Brain pericyte (primary cell): ENCODE measurements around the gene C11orf42.
A peak's percentile ranks its signal among the peaks of the same experiment; 100 is the strongest.
"Not testable (repeated sequence)": the region's sequence is repeated elsewhere in the genome, so short reads cannot be mapped to it uniquely, and the experiment has no call there.

Source experiments
- DNase-seq: peaks from one replicate; pipeline ENCODE4 v3.0.0-alpha.2; 2012; ENCODE audit warnings: low read depth, low spot score

C11orf42 gene

DNA sequence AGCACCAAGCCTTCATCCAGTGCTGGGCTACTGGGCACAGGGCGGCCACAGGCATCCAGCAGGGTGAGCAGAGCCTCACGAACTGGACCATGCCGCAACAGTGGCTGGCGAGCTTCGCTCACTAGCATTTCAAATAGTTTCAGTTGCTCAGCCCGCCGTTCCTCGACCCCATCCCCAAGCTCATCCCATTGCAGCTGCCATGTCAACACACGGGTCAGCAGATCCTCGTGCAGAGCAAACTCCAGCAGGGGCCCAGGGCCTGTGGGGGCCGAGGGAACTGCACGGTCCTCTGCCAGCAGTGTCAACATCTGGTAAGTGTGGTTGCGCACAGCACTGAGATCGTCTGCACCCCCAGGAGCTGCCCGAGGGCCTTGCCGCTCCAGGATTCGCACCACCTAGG, 18.5 kb downstream of the C11orf42 start:
- no peak for DNase-seq

DNA sequence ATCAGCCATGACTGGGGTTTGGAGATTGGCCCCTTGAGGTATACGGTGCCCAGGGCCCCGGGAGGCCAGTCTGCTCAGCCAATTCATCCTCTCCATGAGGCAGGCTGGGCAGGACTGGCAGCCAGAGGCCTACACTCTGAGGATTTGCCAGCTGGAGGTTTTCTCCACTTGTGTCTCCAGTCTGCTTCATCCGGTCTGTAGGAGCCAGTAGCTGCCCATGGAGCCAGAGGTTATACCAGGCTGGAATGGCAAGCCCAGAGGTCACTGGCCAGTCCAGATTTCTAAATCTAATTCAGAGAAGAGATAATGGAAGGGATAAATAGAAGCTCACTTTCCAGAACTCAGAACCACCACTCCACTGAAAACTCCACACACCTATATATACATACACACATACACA, 19.1 kb downstream of the C11orf42 start:
- DNase-seq = no peak

DNA sequence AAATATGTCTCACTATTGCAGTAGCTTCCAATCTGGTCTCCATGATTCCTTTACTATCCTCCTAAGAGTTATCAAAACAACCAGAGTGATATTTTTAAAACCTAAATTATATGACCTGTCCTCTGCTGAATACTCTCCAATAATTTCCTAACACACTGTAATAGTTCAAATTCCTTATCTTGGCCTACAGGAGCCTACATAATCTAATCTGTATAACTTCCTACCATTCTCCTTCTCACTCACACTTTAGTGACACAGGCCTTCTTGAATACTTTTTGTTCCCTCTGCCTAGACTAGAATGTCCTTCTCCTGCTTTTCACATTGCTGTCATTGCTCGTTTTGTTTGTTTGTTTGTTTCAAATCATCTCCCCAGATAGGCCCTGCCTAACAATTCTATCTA, 19.7 kb downstream of the C11orf42 start:
- no peak for DNase-seq

DNA sequence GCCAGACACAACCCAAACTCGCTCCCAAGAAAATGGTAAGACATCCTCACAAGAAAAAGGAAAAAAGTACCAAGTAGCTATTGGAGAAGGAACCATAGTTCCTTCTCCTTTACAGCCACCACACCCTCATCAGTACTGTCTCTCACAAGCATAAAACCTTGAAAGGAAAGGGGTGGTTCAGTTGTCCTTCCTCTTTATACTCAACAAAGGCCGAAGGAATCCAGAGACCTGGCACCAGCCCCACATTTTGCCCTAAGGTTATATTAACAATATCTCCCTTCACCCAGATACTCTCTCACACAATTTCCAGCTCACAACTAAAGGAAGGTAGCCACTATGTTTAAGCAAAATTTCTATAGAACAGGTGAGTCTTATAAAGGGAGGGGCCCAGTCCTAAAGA, 20.5 kb downstream of the C11orf42 start:
- no peak for DNase-seq

DNA sequence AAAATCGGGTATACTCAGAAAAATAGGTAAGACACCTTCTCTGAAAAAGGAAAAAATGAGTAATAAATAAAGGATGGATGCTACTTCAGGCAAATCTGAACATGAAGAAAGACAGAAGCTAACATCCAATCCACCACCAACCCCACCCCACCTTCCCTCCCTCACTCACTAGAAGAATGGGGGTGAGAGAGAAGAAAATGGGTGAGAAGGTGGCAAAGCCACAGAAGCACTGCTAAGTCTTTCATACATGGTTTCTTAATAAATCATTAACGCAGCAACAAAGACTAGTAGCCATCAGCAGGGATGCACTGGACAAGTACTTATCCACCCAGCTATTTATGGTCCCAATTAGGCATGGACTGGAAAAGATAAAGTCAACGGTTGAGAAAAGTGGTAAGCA, 23.2 kb downstream of the C11orf42 start:
- no peak for DNase-seq

DNA sequence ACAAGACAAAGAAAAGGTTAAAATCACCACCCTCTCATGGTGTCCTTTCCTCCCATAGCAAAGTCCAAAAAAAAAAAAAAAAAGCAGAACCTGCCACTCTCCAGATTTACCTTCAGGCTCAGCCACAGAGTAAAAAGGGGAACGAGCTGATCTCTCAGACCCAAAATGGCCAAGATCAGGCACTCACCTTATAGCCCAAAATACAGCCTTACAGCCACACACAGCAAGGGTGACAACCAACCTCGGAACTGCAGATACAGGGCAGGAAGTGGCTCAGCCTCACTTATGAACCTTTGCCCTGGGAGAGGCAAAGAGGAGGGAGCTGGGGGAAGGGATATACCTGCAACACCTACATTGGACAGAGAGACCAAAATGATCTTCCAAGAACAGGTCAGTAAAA, 24.6 kb downstream of the C11orf42 start:
- no peak for DNase-seq

DNA sequence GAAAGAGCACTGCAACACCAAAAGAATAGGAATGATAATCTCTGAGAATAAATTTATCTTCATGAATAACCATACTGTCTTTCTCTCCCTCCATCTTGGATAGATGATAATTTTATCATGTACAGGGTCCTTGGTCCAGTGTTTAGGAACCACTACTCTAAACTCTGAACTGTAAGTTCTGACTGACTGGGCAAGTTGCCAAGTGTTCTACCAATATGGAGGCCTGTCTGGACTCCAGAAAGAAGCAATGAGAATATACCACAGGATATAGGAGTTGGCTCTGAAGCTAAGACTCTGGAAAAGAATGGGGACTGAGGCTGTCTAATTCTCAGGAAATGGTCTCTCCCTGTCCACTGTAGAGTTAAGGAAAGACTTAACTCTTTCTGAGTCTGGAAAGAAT, 27.5 kb downstream of the C11orf42 start:
- DNase-seq = no peak

DNA sequence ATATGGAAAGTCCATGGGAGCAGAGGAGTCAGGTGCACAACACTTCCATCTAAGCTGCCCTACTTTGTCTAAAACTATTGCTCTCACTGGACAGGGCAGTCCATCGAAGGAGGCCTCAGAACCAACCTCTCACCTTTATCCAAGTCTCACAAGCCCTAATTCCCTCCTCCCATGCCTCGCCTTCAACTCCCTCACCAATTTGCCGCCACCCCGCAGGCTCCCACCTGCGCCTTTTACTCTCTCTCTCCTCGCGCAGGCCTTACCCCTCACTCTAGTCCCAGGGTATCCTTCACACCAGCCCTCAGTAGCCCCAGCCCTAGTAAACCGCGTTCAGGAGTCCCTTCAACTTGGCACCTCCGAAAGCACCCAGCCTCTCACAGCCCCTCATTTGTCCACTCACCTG, 28.6 kb downstream of the C11orf42 start:
- no peak for DNase-seq

DNA sequence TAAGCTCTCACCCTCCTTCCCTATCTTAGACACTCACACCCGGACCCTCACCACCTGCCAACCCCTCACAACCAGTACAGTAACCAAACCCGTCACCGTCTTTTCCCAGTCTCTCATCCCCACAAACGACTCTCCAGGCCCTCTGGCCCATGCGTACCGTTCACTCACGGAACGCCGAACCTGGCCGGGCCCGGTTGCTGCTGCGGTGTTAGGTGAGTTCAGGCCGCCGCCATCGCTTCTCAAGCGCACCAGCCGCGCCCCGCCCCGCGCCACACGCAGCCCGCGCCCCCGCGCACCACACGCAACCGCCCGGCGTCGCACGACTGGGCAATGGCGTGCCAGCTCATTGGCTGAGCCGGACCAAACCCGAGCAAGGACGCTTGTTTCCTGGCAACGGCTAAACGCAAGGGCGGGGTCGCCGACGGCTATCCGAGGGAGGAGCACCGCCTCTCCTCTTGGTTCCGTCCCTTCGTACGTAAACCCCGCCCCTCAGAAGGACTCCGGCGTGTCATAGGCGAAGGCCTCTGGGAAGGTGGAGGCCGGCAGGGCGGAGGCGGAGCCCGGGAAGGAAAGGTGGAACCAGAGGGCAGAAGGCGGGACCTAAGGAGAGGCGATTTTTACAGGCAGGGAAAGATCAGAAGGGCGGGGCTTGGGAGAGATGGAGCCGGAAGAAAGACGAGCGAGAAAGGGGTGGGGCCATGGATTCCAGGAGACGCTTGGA, 29.2 kb downstream of the C11orf42 start, which contains the start of gene FHIP1B:
FHIP1B (minus strand) TSS at position 250 of the 721 bp plus-strand sequence. CDS start 10,120 bp downstream, outside the sequence.
- DNase-seq = peak; percentile 99

DNA sequence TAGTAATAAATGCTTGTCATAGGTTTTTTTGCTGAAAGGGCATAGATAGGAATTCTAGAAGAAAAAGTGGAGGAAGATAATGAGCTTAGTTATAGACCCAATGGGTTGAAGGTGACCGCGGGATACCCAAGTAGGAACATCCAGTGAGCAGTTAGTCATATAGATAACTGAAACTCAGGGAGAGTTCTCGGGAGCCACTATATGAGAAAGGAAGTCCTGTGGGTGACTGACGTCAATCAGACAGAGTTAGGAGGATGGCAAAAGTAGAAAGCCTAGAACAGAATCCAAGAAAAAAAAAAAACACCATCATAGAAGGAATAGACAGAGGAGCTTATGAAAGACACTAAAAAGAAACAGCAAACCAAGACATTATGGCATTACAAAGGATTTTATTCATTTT, 31.9 kb downstream of the C11orf42 start:
- no peak for DNase-seq

DNA sequence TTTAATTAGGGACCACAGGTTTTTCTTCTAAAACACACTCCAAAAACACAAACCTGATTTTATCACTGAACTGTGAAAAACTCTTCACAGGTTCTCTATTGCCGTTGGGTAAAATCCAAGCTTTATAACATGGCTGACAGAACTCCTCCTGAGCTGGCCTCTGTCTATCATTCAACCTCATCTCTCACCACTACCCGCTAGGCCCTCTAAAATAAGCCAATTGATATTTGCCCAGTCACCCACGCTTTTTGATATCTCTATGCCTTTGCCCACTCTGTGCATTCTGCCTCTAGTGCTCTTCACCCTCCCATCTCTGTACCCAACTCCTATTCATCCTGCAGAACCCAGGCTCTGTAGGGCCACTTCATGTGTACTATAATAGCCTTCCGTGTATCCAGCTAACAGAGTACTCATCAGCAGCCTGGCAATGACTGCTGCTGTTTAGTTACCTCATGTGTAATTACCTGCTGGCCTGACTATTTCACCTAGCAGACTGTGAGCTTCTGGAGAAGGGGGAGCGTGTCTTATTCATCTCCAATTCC, 32.5 kb downstream of the C11orf42 start:
- no peak for DNase-seq

DNA sequence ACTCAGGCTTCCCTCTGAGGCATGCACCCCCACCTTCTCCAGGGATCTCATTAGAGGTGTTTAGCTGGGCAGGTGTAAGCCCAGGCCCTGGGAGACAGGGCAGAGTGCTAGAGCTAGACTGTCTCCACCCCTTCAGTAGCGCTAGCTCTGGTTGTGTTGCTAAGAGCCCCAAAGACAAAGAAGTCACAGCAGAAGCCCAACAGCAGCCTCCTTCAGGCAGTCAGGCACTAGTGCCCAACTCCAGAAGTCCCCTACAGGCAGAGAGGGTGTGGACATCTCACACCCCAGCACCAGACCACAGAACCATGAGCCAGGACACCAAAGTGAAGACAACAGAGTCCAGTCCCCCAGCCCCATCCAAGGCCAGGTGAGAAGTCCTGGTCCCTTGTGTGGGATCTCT, 33.5 kb downstream of the C11orf42 start, which contains the start of gene CNGA4:
CNGA4 (plus strand) TSS at position 188 of the 400 bp plus-strand sequence; CDS start at position 306, 118 bp downstream.
- no peak for DNase-seq

DNA sequence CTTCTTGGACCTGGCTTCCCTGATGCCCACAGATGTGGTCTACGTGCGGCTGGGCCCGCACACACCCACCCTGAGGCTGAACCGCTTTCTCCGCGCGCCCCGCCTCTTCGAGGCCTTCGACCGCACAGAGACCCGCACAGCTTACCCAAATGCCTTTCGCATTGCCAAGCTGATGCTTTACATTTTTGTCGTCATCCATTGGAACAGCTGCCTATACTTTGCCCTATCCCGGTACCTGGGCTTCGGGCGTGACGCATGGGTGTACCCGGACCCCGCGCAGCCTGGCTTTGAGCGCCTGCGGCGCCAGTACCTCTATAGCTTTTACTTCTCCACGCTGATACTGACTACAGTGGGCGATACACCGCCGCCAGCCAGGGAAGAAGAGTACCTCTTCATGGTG, 34.8 kb downstream of the C11orf42 start:
- no peak for DNase-seq

DNA sequence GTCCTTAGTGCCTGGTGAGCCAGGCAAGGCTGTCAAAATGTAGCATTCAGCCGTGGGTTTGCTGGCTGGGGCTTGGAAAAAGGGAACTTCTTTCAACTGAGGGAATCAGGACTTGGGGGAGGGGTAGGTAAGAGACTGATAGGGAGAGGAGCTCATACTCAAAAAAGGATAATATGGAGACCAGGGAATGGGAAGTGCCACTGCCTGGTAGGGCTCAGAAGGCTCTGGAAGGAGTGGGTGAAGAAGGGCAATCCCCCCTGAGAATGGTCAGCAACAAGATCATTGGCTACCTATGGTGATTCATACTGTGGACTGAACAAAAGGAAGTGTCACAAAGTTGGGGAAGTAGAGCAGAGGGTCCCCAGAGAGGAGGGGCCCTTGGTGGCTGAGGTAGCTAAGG, 35.4 kb downstream of the C11orf42 start:
- DNase-seq = no peak

DNA sequence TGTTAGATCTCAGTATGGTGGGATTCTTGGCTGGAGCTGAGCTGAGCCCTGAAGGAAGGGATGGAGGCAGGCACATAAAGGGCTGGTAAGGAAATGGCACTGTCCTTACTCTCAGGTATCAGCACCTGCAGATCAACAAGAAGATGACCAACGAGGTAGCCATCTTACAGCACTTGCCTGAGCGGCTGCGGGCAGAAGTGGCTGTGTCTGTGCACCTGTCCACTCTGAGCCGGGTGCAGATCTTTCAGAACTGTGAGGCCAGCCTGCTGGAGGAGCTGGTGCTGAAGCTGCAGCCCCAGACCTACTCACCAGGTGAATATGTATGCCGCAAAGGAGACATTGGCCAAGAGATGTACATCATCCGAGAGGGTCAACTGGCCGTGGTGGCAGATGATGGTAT, 36.0 kb downstream of the C11orf42 start:
- DNase-seq = no peak

DNA sequence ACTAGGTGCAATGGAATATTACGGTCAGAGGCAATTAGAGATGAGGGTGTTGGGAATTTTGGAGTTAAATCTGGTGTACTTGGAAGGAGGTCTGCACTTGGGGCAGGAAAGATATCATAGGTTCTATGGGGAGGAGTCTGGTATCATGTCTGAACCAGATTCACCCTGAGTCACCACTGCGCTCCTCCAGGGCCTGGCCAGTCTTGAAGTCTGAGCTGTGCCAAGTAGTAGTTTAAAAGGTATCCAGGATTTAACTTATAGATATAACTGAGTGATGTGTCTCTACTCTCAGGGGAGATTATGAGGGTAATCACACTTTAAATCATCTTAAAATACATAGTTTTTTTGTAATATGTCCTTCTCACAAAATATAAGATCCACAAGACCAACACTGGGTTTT, 40.2 kb downstream of the C11orf42 start:
- no peak for DNase-seq

DNA sequence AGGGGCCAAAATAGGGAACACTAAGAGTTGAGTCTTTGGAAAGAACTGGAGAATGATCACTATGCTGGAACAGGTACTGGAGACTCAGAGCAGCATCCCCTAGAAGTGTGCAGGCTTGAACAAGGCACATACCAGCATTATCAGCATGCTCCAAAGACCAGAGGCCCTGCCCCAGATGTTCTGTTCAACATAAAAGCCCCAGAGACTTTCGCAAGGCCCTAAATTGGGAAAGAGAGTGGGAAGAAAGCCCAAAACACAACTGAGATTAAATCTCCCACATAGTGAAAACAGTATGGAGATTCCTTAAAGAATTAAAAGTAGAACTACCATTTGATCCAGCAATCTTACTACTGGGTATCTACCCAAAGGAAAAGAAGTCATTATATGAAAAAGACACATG, 42.9 kb downstream of the C11orf42 start:
- no peak for DNase-seq

DNA sequence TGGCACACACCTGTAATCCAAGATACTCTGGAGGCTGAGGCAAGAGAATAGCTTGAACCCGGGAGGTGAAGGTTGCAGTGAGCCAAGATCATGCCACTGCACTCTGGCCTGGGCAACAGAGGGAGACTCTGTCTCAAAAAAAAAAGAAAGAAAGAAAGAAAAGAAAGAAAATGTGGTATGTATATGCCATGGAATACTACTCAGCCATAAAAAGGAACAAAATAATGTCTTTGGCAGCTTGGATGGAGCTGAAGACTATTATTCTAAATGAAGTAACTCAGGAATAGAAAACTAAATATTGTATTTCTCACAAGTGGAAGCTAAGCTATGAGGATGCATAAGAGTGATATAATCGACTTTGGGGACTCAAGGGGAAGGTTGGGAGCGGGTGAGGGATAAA, 43.5 kb downstream of the C11orf42 start:
- not testable (repeated sequence) for DNase-seq

DNA sequence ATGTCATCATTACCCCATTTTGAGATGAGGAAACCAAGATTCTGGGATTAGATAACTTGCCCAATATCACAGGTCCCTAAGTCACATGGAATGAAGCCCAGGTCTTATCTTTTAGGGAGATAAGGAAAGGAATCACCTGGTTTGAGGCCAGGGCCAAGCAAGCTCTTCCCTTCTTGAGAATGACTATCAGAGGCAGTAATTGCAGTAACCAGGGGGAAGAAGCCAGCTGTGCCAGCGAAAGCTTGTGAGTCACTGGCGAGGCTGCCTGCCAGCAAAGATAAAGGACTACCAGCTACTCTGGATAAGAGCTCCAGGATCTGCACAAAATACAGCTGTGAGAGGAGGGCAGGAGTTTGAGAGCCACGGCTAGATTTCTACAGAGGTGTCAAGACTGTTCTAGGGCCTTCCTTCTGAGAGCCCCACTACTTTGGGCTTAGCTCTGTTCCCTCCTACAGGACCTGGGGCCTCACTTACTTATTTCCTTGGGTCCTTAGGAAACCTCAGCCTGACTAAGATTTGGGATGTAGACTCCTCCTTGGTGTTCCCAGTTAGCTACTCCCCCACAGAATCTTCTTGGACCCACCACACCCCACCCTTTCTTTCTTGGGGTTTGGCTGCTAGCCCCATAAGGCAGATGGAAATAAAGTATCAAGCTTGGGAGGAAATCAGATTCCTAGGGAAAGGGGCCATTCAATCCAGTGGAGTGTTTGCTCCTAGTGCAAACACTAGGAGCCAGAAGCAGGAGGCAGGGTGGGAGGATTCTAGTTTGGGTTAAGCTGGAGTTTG, 44.6 kb downstream of the C11orf42 start:
- DNase-seq = no peak

DNA sequence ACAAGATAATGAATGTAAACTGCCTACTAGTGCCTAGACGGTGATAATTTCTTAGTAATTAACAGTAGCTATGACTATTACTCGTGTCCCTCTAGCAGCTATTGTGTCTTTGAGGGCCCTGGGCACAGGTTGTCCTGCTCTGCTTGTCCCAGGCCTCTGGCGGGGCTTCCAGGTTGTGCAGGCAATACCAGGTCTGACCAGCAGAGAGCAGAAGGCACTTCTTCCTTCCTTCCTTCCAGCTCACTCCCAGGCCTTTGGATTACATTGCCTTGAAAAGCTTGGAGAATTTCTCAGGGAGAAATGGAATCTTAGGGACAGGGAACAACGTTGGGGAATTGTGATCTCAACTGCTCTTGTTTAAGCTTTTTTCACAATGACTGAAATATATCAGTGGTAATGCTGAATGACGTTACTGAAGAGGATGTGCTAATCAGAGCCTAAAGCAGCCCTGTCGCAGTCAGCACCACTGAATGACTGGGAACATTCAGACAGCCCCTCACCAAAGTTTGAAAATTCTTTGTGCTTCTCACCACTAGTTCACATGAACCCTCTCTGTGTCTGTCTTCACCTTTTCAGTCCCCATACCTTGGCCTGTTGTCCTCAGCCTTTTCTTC, 45.9 kb downstream of the C11orf42 start:
- DNase-seq = no peak

DNA sequence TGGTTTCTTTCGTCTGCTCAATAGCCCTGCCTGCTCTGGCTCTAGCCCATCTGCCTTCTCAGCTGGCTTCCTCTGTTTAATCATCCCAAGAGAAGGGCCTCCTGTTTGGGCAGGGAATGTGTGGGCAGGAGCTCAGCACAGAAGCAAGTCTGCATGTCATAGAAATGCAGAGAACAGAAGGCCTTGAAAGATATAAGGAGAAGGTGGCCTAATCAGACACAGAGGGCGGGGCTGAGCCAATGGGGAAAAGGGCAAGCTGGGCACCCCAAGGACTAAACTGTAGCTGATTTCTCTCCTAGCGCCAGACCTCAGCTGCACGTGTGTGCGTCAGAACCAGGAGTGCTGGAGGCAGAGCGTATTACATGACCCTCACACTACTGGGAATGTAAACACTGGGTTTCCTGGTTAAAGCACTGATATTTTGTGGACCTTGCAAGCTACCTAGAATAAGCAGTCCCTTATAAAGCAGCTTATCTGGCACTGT, 46.7 kb downstream of the C11orf42 start:
- no peak for DNase-seq

DNA sequence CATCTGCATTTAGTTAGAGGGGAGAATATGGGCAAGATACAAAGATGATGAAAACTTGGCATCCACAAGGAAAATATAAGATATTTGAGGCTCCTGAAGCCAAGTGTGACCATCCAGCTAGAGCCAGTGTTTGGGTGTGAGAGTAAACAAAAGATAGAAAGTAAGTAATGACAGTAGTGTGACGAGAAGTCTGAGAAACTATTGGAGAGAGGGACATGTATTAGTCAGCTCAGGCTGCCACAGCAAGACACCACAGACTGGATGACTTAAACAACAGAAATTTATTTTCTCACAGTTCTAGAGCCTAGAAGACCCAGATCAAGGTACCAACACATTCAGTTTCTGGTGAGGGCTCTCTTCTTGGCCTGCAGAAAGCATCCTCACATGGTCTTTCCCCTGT, 47.8 kb downstream of the C11orf42 start:
- no peak for DNase-seq
